Astrocyte (in vitro differentiated cells and primary cell): ENCODE measurements around the gene ARHGAP12.

ENCODE experiments used
- CTCF ChIP-seq: IDR thresholded peaks from 2 replicates; pipeline ENCODE4 v1.5.1; 2011; ENCODE audit warnings: low read depth, mild to moderate bottlenecking, inconsistent platforms, low read length, moderate library complexity; ENCODE audit not compliant: insufficient read depth
- EZH2 ChIP-seq: IDR thresholded peaks from 2 replicates; pipeline ENCODE4 v1.6.1; 2012; ENCODE audit warnings: mild to moderate bottlenecking, low read length, inconsistent platforms; ENCODE audit not compliant: insufficient read depth

- TF ChIP-seq EZH2 (no peak), CTCF (no peak)
Observed at GRCh38 chr10:31833753-31834152, 94.9 kb downstream of the ARHGAP12 start.
